ENCODE measurements around the gene INCENP.

DNA sequence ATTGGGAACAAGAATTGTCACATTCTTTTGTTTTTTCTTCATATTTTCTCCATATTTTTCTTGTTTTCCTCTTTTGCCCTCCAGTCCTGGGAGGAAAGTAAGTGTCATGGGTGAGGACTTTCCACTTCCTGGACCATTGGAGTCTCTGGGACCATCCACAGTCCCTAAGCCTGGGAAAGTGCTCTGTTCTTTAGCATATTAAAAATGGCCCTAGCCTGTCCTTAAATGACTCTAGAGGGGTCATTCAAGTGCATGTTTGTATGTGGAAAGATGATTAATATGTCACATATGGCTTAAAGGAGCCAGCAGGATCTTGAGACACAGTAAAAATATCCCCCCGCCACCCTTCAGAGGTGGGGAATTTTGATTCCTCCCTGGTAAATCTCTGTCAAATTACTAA is 46.1 kb downstream of the INCENP start:
- no peak for TF ChIP-seq TAF1 (IDR thresholded peaks at IDR 0.05; ENCODE audit: borderline replicate concordance, insufficient read depth, low read length)
- TF ChIP-seq POLR2AphosphoS5 (IDR thresholded peaks at IDR 0.05; ENCODE audit: low read depth, low read length): no peak

All from PFSK-1 (cell line).